ENCODE measurements around the gene UBE2E2.

UBE2E2 gene

DNA sequence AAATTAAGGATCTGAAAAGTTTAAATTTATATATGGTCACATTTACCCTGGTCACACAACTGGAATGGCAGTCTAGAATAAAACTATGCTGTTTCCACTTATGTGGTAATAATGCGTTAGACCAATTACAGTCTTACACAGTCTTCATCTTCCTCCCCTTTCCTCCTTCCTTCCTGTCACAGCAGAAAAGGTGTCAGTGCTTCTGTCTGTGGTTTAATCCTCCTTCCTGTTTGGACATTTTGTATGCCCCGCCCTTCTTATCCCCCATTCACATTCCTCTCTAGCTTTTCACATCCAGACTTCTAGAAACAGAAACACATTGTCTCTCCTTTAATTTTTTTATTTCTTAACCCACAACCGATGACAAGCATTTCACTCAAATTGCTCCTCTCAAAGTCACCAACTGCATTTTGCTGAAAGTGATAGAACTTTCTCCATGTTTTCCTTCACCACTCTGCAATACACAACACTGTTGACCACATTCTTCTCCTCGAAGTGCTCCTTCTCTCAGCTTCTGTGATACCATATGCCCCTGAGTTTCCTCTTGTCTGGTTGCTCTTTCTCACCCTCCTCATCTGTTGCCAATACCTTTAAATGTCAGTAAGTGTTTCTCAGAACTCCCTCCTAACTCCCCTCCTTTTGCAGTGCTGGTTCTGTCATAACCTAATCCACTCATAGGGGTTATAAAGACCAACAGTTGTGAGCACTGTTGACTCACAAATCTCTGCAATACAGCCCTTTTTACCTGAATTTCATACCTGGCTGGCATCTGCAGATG lies 271.6 kb downstream of the UBE2E2 start:
- Histone ChIP-seq H3K27ac (ENCODE audit: low read length) (no peak overlapping the region), H3K9me3 (ENCODE audit: control insufficient read depth in 1 of 2, low read length in 2 of 2) (no peaks in the 10 kb centered on the region), H3K4me3 (ENCODE audit: low read depth in 1 of 2, low read length in 2 of 2) (no peak overlapping the region), H3K4me1 (ENCODE audit: control insufficient read depth in 1 of 2, insufficient read depth in 2 of 2, low read length in 2 of 2) (no peaks in the 10 kb centered on the region), H3K36me3 (ENCODE audit: control insufficient read depth in 1 of 2, insufficient read depth in 2 of 2, low read length in 2 of 2) (no peaks in the 10 kb centered on the region), H3K27me3 (ENCODE audit: low read depth, low read length) (no peaks in the 10 kb centered on the region)

DNA sequence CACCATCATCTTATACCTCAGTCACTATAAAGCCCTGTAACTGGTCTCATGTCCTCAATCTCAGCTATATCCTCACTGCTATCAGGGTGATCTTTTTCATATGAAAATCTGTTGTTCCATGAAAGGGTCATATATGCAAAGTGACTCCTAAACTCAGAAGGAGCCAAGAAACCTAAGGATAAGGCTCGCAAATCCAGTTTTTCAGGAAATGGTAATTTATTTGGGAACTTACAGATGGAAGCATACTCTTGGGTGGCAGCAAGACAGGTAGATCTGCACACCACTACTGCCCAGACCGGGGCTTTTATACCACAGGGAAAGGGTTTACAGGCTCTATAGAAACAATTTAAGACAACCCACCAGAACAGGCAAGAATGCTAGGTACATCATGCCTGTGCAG lies 272.3 kb downstream of the UBE2E2 start:
- Histone ChIP-seq H3K27ac (ENCODE audit: low read length) (no peak overlapping the region), H3K9me3 (ENCODE audit: control insufficient read depth in 1 of 2, low read length in 2 of 2) (no peaks in the 10 kb centered on the region), H3K4me1 (ENCODE audit: control insufficient read depth in 1 of 2, insufficient read depth in 2 of 2, low read length in 2 of 2) (peaks cover 0 to 3% of the 10 kb centered on the region in 2 donors), H3K4me3 (ENCODE audit: low read depth in 1 of 2, low read length in 2 of 2) (no peak overlapping the region), H3K36me3 (ENCODE audit: control insufficient read depth in 1 of 2, insufficient read depth in 2 of 2, low read length in 2 of 2) (no peaks in the 10 kb centered on the region), H3K27me3 (ENCODE audit: low read depth, low read length) (no peaks in the 10 kb centered on the region)

DNA sequence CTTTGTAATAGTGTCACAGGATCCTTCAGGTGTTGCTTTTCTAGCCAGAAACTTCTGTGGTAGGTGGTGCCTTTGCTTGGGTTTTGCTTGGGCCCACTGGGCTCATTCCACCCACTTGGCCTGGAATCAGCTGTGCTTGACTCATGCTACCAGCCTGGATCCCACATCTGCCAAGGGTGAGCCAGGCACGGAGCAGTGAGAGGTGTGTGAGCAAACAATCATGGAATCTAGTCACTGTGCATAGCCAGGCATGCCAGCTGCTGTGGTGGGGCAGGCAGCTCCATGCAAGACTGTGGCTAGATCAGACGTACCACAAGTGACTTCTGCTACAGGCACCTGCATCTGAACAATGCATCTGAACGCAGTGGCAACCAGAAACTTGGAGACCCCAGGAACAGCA lies 275.9 kb downstream of the UBE2E2 start:
- peaks cover 0 to 7% of the 10 kb centered on the region in 2 donors for H3K4me1 ChIP-seq (ENCODE audit: control insufficient read depth in 1 of 2, insufficient read depth in 2 of 2, low read length in 2 of 2)
- no peak overlapping the region for H3K4me3 ChIP-seq (ENCODE audit: low read depth in 1 of 2, low read length in 2 of 2)
- H3K27me3 ChIP-seq (ENCODE audit: low read depth, low read length) = no peaks in the 10 kb centered on the region
- no peak overlapping the region for H3K27ac ChIP-seq (ENCODE audit: low read length)
- H3K36me3 ChIP-seq (ENCODE audit: control insufficient read depth in 1 of 2, insufficient read depth in 2 of 2, low read length in 2 of 2) = no peaks in the 10 kb centered on the region
- no peaks in the 10 kb centered on the region for H3K9me3 ChIP-seq (ENCODE audit: control insufficient read depth in 1 of 2, low read length in 2 of 2)

DNA sequence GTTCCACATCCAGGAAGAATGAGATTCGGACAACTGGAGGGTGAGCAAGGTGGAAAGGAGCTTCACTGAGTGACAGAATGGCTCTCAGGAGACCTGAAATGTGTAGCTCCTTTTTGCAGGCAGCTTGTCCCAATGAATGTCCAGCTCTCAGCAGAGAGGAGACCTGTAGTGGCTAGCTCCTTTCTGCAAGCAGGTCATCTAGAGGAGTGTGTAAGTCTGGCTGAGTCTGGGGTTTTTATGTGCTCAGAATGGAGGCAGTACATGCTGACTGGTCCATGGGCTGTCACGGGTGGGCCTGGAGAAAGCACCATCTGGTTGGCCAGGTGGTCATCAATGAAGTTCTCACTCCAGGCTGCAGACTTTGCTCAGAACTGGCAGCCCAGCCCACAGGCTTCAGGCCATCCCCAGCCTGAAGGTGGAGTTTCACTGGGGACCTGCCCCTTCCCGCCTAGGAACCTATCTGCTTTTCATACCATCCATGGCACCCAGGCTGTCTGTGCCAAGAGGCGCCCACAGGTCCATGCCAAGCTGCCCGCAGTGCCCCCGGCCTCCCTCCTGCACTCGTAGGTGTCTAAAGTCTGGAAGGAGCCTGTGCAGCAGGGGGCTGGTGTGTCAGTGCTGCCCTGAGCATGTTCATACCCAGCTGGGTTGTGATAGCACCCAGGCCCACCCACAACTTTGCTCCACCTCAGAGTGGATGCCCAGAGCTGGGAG lies 276.6 kb downstream of the UBE2E2 start:
- no peaks in the 10 kb centered on the region for H3K27me3 ChIP-seq (ENCODE audit: low read depth, low read length)
- no peaks in the 10 kb centered on the region for H3K36me3 ChIP-seq (ENCODE audit: control insufficient read depth in 1 of 2, insufficient read depth in 2 of 2, low read length in 2 of 2)
- H3K9me3 ChIP-seq (ENCODE audit: control insufficient read depth in 1 of 2, low read length in 2 of 2) = no peaks in the 10 kb centered on the region
- H3K4me3 ChIP-seq (ENCODE audit: low read depth in 1 of 2, low read length in 2 of 2) = no peak overlapping the region
- H3K27ac ChIP-seq (ENCODE audit: low read length) = no peak overlapping the region
- H3K4me1 ChIP-seq (ENCODE audit: control insufficient read depth in 1 of 2, insufficient read depth in 2 of 2, low read length in 2 of 2) = peaks cover 0 to 7% of the 10 kb centered on the region in 2 donors

DNA sequence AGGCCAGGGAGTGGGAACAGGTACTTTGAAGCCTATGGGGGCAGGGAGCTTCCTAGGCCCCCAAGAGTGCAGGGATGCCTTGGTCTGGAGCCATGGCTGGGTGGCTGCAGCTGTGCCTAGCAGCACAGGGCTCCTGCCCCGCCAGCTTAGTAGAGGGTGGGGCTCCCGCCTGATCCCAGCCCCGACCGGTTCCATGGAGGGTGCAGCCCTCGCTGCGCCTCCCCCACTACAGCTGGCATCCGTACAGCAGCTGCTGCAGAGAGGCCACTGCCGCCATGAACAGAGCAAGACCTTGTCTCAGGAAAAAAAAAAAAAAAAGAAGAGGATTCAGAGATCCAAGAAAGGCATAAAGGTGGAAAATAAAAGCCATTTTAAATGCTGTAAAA lies 277.2 kb downstream of the UBE2E2 start:
- Histone ChIP-seq H3K9me3 (ENCODE audit: control insufficient read depth in 1 of 2, low read length in 2 of 2) (no peaks in the 10 kb centered on the region), H3K36me3 (ENCODE audit: control insufficient read depth in 1 of 2, insufficient read depth in 2 of 2, low read length in 2 of 2) (no peaks in the 10 kb centered on the region), H3K27me3 (ENCODE audit: low read depth, low read length) (no peaks in the 10 kb centered on the region), H3K4me1 (ENCODE audit: control insufficient read depth in 1 of 2, insufficient read depth in 2 of 2, low read length in 2 of 2) (peaks cover 0 to 7% of the 10 kb centered on the region in 2 donors), H3K4me3 (ENCODE audit: low read depth in 1 of 2, low read length in 2 of 2) (no peak overlapping the region), H3K27ac (ENCODE audit: low read length) (no peak overlapping the region)

DNA sequence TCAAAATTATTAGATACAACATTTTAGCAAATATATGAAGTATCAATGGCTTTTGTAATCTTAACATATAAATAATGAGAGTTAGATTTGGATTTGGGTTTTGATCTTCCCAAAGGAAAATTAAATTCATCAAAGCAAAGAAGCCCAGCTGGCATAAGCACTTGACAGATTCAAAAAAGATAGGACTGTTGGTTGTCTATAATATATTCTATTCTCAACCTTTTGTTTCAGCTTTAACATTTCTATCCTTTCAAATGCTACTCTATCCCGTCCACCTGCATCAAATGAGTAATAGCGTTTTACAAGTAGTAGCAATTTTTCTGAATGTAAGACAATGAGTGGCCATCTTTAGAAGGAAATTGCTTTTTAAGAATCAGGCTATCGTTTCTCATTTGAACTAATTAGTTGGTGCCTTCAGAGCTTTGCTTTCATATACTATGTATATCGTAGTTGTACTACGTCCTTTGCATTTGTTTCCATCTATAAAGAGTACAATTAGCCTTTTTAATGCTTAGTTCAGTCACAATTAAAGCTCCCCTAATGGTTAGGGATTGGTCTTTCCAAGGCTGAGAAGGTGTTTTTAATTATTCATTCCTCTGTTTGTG lies 278.0 kb downstream of the UBE2E2 start:
- Histone ChIP-seq H3K36me3 (ENCODE audit: control insufficient read depth in 1 of 2, insufficient read depth in 2 of 2, low read length in 2 of 2) (no peaks in the 10 kb centered on the region), H3K4me1 (ENCODE audit: control insufficient read depth in 1 of 2, insufficient read depth in 2 of 2, low read length in 2 of 2) (peaks cover 0 to 7% of the 10 kb centered on the region in 2 donors), H3K27ac (ENCODE audit: low read length) (no peak overlapping the region), H3K27me3 (ENCODE audit: low read depth, low read length) (no peaks in the 10 kb centered on the region), H3K9me3 (ENCODE audit: control insufficient read depth in 1 of 2, low read length in 2 of 2) (no peaks in the 10 kb centered on the region), H3K4me3 (ENCODE audit: low read depth in 1 of 2, low read length in 2 of 2) (no peak overlapping the region)

DNA sequence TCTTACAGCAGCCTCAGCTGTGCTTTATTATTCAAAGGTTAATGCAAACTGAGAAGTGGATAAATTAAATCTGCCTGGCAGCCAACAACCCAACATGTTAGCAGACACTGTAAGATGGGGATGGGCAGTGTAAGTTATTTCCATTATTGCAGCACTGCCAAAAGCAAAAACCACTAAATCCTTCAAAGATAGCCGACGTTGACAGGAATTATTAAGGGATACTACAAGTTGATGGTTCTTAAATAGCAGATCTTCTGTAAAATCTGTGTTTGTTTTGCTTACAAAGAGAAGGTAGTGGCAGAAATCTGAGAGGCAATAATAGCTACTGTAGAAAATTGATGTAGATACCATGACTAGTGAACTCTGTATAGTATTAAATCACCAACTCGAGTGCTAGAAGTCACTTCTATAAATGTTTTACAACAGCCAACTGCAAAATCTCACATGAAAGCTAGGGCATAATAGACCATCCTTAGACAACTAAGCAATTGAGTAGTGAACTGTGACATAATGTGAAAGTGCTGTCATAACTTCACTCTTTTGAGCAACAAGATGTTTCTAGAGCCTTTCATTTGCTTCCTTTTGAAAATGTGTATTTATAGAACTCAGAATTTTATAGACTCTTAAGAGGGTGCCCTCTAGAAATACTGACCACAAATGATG lies 278.6 kb downstream of the UBE2E2 start:
- H3K9me3 ChIP-seq (ENCODE audit: control insufficient read depth in 1 of 2, low read length in 2 of 2) = no peaks in the 10 kb centered on the region
- H3K27ac ChIP-seq (ENCODE audit: low read length) = no peak overlapping the region
- H3K36me3 ChIP-seq (ENCODE audit: control insufficient read depth in 1 of 2, insufficient read depth in 2 of 2, low read length in 2 of 2) = no peaks in the 10 kb centered on the region
- no peak overlapping the region for H3K4me3 ChIP-seq (ENCODE audit: low read depth in 1 of 2, low read length in 2 of 2)
- H3K4me1 ChIP-seq (ENCODE audit: control insufficient read depth in 1 of 2, insufficient read depth in 2 of 2, low read length in 2 of 2) = peaks cover 0 to 7% of the 10 kb centered on the region in 2 donors
- H3K27me3 ChIP-seq (ENCODE audit: low read depth, low read length) = no peaks in the 10 kb centered on the region

DNA sequence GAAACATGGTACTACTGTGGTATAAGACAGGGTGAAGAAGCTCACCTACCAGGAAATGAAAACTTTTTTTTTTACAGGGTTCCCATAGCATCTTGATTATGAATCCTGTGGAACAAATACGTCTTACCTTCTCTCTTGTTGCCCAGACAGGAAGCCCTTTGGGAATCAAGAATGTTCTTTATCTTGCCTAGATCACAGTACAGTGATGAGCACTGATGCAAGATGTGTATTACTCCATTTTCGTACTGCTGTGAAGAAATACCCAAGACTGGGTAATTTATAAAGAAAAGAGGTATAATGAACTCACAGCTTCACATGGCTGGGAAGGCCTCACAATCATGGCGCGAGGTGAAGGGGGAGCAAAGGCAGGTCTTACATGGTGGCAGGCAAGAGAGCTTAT lies 281.3 kb downstream of the UBE2E2 start:
- Histone ChIP-seq H3K27ac (ENCODE audit: low read length) (no peak overlapping the region), H3K36me3 (ENCODE audit: control insufficient read depth in 1 of 2, insufficient read depth in 2 of 2, low read length in 2 of 2) (no peaks in the 10 kb centered on the region), H3K4me3 (ENCODE audit: low read depth in 1 of 2, low read length in 2 of 2) (no peak overlapping the region), H3K27me3 (ENCODE audit: low read depth, low read length) (no peaks in the 10 kb centered on the region), H3K4me1 (ENCODE audit: control insufficient read depth in 1 of 2, insufficient read depth in 2 of 2, low read length in 2 of 2) (peaks cover 0 to 7% of the 10 kb centered on the region in 2 donors), H3K9me3 (ENCODE audit: control insufficient read depth in 1 of 2, low read length in 2 of 2) (no peaks in the 10 kb centered on the region)

DNA sequence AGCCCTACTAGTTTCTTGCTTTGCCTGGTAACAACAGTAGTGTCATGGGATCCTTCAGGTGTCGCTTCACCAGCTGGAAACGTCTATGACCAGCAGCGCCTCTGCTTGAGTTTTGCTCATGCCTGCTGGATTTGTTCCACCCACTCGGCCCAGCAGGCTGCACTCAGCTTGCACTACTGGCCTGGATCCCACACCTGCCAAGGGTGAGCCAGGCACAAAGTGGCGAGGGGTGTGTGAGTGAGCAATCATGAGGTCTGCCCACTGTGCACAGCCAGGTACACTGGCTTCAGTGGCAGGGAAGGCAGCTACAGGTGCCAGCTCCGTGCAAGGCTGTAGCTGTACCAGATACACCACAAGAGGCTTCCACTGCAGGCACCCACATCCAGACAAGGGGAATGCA lies 282.8 kb downstream of the UBE2E2 start:
- Histone ChIP-seq H3K4me3 (ENCODE audit: low read depth in 1 of 2, low read length in 2 of 2) (no peak overlapping the region), H3K9me3 (ENCODE audit: control insufficient read depth in 1 of 2, low read length in 2 of 2) (no peaks in the 10 kb centered on the region), H3K36me3 (ENCODE audit: control insufficient read depth in 1 of 2, insufficient read depth in 2 of 2, low read length in 2 of 2) (no peaks in the 10 kb centered on the region), H3K27me3 (ENCODE audit: low read depth, low read length) (no peaks in the 10 kb centered on the region), H3K27ac (ENCODE audit: low read length) (no peak overlapping the region), H3K4me1 (ENCODE audit: control insufficient read depth in 1 of 2, insufficient read depth in 2 of 2, low read length in 2 of 2) (peaks cover 0 to 4% of the 10 kb centered on the region in 2 donors)

DNA sequence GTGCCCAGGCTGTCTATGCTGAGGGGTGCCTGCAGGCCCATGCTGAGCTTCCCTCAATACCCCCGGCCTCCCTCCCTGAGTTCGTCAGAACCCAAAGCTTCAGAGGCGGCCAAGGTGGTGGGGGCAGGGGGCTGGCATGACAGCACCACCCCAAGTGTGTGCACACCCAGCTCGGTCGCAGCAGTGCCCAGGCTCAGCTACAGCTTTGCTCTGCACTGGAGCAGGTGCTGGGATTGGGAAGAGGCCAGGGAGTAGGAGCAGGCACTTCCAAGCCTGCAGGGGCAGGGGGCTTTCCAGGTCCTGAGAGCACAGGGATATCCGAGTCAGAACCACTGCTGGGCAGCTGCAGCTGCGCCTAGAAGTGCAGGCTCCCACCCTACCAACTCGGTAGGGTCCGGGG lies 283.9 kb downstream of the UBE2E2 start:
- Histone ChIP-seq H3K4me1 (ENCODE audit: control insufficient read depth in 1 of 2, insufficient read depth in 2 of 2, low read length in 2 of 2) (no peaks in the 10 kb centered on the region), H3K9me3 (ENCODE audit: control insufficient read depth in 1 of 2, low read length in 2 of 2) (no peaks in the 10 kb centered on the region), H3K36me3 (ENCODE audit: control insufficient read depth in 1 of 2, insufficient read depth in 2 of 2, low read length in 2 of 2) (no peaks in the 10 kb centered on the region), H3K4me3 (ENCODE audit: low read depth in 1 of 2, low read length in 2 of 2) (no peak overlapping the region), H3K27ac (ENCODE audit: low read length) (no peak overlapping the region), H3K27me3 (ENCODE audit: low read depth, low read length) (no peaks in the 10 kb centered on the region)

DNA sequence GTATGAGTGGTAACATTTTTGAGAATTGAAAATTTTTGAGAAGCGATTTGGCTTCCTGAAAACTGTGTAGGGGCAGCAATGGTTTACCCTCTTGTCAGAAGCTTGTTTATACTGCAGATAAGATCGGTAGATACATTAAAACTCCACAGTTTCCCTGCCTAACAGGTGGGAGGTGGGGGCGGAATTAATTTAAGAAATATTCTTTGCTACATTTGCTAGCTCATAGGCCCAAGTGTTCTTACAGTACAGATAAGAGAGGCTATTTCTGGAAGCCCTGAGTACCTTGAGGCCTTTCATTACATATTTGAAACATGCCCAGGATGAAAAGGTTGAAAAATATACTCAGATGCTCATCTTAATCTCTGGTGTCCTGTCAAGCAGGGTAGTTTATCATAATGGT lies 285.5 kb downstream of the UBE2E2 start:
- H3K4me3 ChIP-seq (ENCODE audit: low read depth in 1 of 2, low read length in 2 of 2) = no peak overlapping the region
- H3K36me3 ChIP-seq (ENCODE audit: control insufficient read depth in 1 of 2, insufficient read depth in 2 of 2, low read length in 2 of 2) = no peaks in the 10 kb centered on the region
- no peaks in the 10 kb centered on the region for H3K9me3 ChIP-seq (ENCODE audit: control insufficient read depth in 1 of 2, low read length in 2 of 2)
- no peak overlapping the region for H3K27ac ChIP-seq (ENCODE audit: low read length)
- no peaks in the 10 kb centered on the region for H3K4me1 ChIP-seq (ENCODE audit: control insufficient read depth in 1 of 2, insufficient read depth in 2 of 2, low read length in 2 of 2)
- no peaks in the 10 kb centered on the region for H3K27me3 ChIP-seq (ENCODE audit: low read depth, low read length)
